GM21381 (cell line): Measurements from ENCODE around the gene MAMLD1.
A peak's percentile ranks its signal among the peaks of the same experiment; 100 is the strongest.

Experiments
- ATAC-seq: cut with Tn5 transposase; IDR thresholded peaks from one replicate; pipeline ENCODE4 v1.9.1; 2021; ENCODE audit warnings: mild to moderate bottlenecking, moderate library complexity; ENCODE audit not compliant: unreplicated experiment

MAMLD1 gene

GRCh38 chrX:150455215-150455608, 92.1 kb downstream of the MAMLD1 start:
- ATAC-seq = no peak

- ATAC-seq = no peak
Observed at GRCh38 chrX:150456466-150456865, 93.3 kb downstream of the MAMLD1 start.

- no peak for ATAC-seq
Observed at GRCh38 chrX:150456941-150457340, 93.8 kb downstream of the MAMLD1 start.

- no peak for ATAC-seq
Observed at GRCh38 chrX:150459196-150459595, 96.1 kb downstream of the MAMLD1 start.

- no peak for ATAC-seq
Observed at GRCh38 chrX:150460063-150460462, 96.9 kb downstream of the MAMLD1 start.

- ATAC-seq = no peak
Observed at GRCh38 chrX:150460781-150461180, 97.7 kb downstream of the MAMLD1 start.

GRCh38 chrX:150463566-150463965, 100.4 kb downstream of the MAMLD1 start:
- ATAC-seq = no peak

GRCh38 chrX:150464001-150464400, 100.9 kb downstream of the MAMLD1 start:
- no peak for ATAC-seq

- no peak for ATAC-seq
Observed at GRCh38 chrX:150465326-150465725, 102.2 kb downstream of the MAMLD1 start.

- no peak for ATAC-seq
Observed at GRCh38 chrX:150465881-150466775, 103.0 kb downstream of the MAMLD1 start.

- ATAC-seq = no peak
Observed at GRCh38 chrX:150472306-150472705, 109.2 kb downstream of the MAMLD1 start.

GRCh38 chrX:150473371-150473770, 110.3 kb downstream of the MAMLD1 start:
- ATAC-seq = no peak

- no peak for ATAC-seq
Observed at GRCh38 chrX:150475461-150475860, 112.3 kb downstream of the MAMLD1 start.

- no peak for ATAC-seq
Observed at GRCh38 chrX:150476164-150476699, 113.1 kb downstream of the MAMLD1 start.

GRCh38 chrX:150477371-150477770, 114.3 kb downstream of the MAMLD1 start:
- no peak for ATAC-seq

- ATAC-seq = peak; percentile 61
Observed at GRCh38 chrX:150478496-150479492, 115.7 kb downstream of the MAMLD1 start.

- ATAC-seq = peak; percentile 42
Observed at GRCh38 chrX:150482537-150483206, 119.6 kb downstream of the MAMLD1 start.

GRCh38 chrX:150483356-150483985, 120.4 kb downstream of the MAMLD1 start:
- no peak for ATAC-seq

- ATAC-seq = peak; percentile 59
Observed at GRCh38 chrX:150486011-150486410, 122.9 kb downstream of the MAMLD1 start.
